ENCODE results near the gene ABCB6. TPM values are rescaled to one million over a fixed set of nuclear protein-coding genes. Genes with fewer than 3 reads are reported as not detected.

The ABCB6 gene
- total and polyA plus RNA-seq, 8 donors: 8.2 to 47.8 (median 22.0) TPM

DNA sequence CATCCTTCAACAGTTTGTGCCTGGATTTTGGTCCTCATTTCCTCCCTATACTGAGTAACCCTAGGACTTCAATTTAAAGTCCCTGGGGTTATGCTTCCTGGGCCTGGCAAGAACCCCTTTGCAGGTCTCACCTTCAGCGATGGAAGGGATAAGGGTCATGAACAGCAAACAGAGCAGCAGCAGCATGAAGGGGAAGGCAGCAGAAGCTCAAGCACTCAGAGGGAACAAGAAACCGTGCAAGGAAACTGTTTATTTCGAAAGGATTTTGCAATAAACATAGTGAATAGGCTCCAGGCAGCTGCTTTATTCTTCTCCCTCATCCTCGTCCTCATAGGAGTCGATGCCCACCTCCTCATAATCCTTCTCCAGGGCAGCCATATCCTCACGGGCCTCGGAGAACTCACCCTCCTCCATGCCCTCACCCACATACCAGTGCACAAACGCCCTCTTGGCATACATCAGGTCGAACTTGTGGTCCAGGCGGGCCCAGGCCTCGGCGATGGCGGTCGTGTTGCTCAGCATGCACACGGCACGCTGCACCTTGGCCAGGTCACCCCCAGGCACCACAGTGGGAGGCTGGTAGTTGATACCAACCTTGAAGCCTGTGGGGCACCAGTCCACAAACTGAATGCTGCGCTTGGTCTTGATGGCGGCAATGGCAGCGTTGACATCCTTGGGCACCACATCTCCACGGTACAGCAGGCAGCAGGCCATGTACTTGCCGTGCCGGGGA, 31.5 kb upstream of the ABCB6 start:
- 51 to 60% (median 60%) methylated on average over 22 of the region's 22 CpGs for WGBS, 5 donors
- H3K27ac ChIP-seq: peak overlapping the region; percentile 86 to 98 (median 94)
- H3K27me3 ChIP-seq: no peaks in the 10 kb centered on the region
- peaks cover 86 to 99% (median 90%) of the 10 kb centered on the region in 4 donors for H3K4me1 ChIP-seq
- H3K36me3 ChIP-seq: peaks cover 14 to 43% (median 28%) of the 10 kb centered on the region in 4 donors
- intact Hi-C loops (cut with DNase I; ENCODE audit: low total_unique reads): no loop called here
- no peak for DNase-seq
- H3K4me3 ChIP-seq: peak overlapping the region in 3 of 4 donors; percentile 13 to 41 (median 26)
- H3K9me3 ChIP-seq: no peaks in the 10 kb centered on the region
- no peak for TF ChIP-seq POLR2AphosphoS5 (IDR thresholded peaks at IDR 0.05)
- TF ChIP-seq EP300 (IDR thresholded peaks at IDR 0.05): no peak
- no peak for TF ChIP-seq POLR2A (IDR thresholded peaks at IDR 0.05)
- TF ChIP-seq, protein P1, sequence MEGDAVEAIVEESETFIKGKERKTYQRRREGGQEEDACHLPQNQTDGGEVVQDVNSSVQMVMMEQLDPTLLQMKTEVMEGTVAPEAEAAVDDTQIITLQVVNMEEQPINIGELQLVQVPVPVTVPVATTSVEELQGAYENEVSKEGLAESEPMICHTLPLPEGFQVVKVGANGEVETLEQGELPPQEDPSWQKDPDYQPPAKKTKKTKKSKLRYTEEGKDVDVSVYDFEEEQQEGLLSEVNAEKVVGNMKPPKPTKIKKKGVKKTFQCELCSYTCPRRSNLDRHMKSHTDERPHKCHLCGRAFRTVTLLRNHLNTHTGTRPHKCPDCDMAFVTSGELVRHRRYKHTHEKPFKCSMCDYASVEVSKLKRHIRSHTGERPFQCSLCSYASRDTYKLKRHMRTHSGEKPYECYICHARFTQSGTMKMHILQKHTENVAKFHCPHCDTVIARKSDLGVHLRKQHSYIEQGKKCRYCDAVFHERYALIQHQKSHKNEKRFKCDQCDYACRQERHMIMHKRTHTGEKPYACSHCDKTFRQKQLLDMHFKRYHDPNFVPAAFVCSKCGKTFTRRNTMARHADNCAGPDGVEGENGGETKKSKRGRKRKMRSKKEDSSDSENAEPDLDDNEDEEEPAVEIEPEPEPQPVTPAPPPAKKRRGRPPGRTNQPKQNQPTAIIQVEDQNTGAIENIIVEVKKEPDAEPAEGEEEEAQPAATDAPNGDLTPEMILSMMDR (IDR thresholded peaks at IDR 0.05): no peak

DNA sequence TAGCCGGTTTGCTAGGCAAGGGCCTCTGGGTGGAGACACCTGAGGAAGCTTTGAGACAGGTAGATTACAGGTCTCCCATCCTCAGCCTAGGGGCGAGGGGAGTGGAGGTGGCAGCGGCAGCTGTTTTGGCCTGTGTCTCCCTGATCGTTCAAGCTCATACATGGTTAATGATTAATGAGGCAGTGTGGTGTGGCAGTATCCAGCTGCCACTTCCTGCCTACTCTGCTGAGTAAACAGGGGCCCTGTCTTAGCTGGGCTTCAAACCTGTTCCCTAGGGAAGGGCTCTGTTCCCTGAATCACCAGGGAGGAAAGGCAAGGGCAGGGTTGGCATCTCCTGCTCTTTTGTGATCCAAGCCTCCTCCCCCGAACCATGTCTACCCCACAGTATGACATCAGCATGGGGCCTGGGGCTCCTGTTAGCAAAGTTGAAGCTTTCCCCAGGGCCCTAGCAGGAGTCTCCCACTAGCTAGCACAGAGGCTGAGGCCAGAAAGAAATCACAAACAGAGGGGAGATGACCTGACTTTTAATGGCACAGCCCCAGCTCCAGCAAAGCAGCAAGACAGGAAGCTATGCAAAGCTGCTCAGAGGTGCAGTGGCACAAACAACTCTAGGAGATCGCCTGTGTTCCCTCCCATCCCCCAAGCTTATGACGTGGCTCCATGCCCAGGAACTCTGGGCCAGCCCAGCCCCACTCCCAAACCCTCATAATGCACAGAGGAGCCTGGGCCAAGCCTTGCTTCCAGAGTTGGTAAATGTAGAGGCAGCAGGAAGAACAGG, 30.6 kb upstream of the ABCB6 start:
- peak; percentile 94 for DNase-seq
- peak overlapping the region; percentile 13 to 41 (median 22) for H3K4me3 ChIP-seq
- peaks cover 14 to 43% (median 28%) of the 10 kb centered on the region in 4 donors for H3K36me3 ChIP-seq
- TF ChIP-seq, protein P1 (IDR thresholded peaks at IDR 0.05): no peak
- TF ChIP-seq POLR2AphosphoS5 (IDR thresholded peaks at IDR 0.05) (peak; percentile 69 to 92 (median 83)), POLR2A (IDR thresholded peaks at IDR 0.05) (peak in 1 of 4 donors; percentile 26)
- WGBS, 5 donors: 5 to 7% (median 6%) methylated on average over 6 to 7 of the region's 7 CpGs
- peaks cover 79 to 100% (median 90%) of the 10 kb centered on the region in 4 donors for H3K4me1 ChIP-seq
- H3K27ac ChIP-seq: peak overlapping the region; percentile 86 to 98 (median 94)
- H3K9me3 ChIP-seq: no peaks in the 10 kb centered on the region
- intact Hi-C loops (cut with DNase I; ENCODE audit: low total_unique reads): no loop called here
- H3K27me3 ChIP-seq: no peaks in the 10 kb centered on the region

DNA sequence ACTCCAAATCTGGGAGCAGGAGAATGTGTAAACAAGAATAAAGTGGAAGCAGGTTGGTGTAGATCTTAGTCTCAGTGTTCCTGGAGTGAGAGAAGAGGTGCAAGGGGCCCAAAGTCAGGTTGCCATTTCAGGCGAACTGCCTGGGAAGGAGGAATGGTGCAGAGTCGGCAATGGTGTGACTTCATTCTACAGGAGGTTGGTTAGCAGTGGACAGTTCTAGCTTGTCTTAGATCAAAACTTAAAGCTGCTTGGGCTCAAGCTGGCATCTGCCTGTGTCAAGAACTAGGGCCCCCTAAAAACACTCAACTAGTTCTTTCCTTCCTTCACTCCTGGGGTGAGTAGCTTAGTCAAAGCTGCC, 30.1 kb upstream of the ABCB6 start:
- DNase-seq: no peak
- Histone ChIP-seq H3K9me3 (no peaks in the 10 kb centered on the region), H3K36me3 (peaks cover 14 to 43% (median 28%) of the 10 kb centered on the region in 4 donors), H3K27ac (peak overlapping the region; percentile 86 to 98 (median 94)), H3K27me3 (no peaks in the 10 kb centered on the region), H3K4me1 (peaks cover 73 to 95% (median 91%) of the 10 kb centered on the region in 4 donors), H3K4me3 (peak overlapping the region; percentile 1 to 41 (median 22))
- TF ChIP-seq, protein P1 (IDR thresholded peaks at IDR 0.05): no peak
- no peak for TF ChIP-seq POLR2A (IDR thresholded peaks at IDR 0.05)
- no peak for TF ChIP-seq EP300 (IDR thresholded peaks at IDR 0.05)
- no peak for TF ChIP-seq POLR2AphosphoS5 (IDR thresholded peaks at IDR 0.05)
- WGBS, 5 donors: 39 to 53% (median 46%) methylated on average over 2 of the region's 2 CpGs
- intact Hi-C loops (cut with DNase I; ENCODE audit: low total_unique reads): no loop called here
